HCEC 1CT (cell line): ENCODE data around the gene OR10AG1.

Source experiments
- DNase-seq: peaks from one replicate; pipeline ENCODE4 v3.0.0-alpha.2; 2017

OR10AG1 gene, protein sequence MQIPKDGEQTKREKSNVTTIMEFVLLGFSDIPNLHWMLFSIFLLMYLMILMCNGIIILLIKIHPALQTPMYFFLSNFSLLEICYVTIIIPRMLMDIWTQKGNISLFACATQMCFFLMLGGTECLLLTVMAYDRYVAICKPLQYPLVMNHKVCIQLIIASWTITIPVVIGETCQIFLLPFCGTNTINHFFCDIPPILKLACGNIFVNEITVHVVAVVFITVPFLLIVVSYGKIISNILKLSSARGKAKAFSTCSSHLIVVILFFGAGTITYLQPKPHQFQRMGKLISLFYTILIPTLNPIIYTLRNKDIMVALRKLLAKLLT

DNA sequence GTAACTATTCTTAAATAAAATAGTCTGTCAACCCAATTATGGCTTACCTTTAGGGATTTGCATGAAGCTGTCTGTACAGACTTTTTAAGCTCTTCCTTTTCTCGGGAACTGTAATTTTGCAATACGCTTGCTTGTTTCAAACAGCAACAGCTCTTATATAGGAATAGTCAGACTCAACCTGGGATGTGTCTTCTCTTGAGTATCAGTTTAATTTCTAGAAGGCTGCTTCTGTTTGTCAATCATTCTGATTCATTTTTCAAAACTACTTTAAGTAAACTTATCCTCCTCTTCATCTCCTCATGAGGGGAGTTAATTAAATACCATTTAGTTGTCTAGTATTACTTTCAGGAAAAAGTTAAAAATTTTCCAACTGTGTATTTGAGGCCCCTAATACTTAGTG lies at the start of gene OR10AG1:
Gene OR10AG1 (minus strand): TSS at position 101 of the 400 bp plus-strand sequence. CDS start 38 bp downstream, at position 63.
- no peak for DNase-seq

DNA sequence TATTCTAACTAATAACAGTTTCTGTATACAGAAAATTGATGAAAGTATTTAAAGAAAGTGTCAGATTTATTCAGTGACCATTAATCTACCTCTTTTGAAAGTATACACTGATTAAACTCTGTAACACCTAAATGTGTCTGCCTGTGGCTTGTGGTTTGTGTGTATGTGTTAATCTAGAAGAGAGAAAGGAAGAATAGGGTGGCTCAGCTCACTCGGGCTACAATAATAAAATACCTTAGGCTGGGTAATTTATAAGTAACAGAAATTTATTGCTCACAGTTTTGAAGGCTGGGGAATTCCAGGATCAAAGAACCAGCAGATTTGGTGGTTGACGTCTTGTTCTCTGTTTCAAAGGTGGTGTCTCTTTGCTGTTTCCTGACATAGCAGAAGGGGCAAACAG lies 44.1 kb upstream of the OR10AG1 start:
- no peak for DNase-seq

DNA sequence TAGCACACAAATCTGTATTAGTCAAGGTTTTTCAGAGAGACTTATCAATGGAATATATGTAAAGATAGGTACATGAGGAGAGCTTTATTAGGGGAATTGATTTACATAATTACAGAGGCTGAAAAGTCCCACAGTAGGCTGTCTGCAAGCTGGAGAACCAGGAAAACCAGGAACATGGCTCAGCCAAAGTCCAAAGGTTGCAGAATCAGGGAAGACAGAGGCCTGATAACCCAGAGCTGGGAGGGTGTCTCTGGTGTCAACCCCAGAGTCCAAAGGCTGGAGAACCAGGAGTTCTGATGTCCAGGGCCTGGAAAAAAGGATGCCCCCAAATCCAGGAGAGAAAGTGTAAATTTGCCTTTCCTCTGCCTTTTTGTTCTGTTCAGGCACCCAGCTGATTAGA lies 41.0 kb upstream of the OR10AG1 start:
- DNase-seq = no peak

DNA sequence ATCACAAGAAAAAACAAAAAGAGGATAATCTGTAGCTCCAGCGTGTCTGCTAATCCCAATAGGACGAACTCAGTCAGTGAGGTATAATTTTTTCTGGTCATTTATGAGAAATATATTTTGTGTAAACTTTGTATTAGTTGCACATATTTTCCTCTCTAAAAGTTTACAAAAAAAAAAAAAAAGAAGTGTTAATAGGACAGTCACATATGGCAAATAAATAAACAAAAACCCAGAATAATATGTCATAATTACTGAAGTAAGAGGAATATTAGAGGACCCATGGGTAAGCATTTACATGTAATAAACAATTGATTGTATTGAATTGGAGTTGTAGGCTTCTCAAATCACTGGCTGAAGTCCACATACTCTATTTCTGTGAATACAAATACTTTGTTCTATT lies 24.8 kb upstream of the OR10AG1 start, which contains the start of gene OR5F1:
Gene OR5F1 (minus strand): TSS at position 101 of the 400 bp plus-strand sequence. CDS start 0 bp downstream, at position 101.
- DNase-seq = no peak

DNA sequence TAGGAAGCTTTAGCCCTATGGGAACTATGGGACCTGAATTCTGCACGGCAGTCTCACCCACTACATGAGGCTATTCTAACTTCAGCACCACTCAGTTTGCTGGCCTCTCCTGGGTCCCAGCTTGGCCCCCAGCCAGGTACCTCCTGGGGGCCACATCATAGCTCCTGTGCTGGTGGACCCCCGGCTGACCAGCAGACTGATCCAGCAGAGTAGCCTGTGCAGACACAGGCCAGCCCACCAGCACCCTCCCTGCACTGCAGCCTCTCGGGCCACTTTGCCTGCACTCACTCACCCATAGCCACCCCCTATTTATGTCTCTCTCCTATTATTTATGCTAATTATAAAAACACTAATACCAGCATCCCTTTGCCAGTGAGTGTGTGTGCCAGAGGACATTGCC lies 1.2 kb upstream of the OR10AG1 start:
- no peak for DNase-seq

DNA sequence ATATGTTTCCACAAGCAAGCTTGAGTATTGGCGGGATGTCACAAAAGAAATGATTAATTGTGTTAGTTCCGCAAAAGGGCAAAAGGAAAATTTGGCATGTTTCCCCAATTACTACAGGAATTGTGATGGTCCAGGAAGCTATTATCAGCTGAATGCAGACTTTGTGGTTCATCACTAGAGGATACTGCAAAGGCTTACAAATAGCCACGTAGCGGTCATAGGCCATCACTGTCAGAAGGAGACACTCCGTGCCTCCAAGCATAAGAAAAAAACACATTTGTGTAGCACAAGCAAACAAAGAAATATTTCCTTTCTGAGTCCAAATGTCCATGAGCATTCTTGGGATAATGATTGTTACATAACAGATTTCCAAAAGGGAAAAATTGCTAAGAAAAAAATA lies 1.8 kb downstream of the OR10AG1 start:
- DNase-seq = no peak

DNA sequence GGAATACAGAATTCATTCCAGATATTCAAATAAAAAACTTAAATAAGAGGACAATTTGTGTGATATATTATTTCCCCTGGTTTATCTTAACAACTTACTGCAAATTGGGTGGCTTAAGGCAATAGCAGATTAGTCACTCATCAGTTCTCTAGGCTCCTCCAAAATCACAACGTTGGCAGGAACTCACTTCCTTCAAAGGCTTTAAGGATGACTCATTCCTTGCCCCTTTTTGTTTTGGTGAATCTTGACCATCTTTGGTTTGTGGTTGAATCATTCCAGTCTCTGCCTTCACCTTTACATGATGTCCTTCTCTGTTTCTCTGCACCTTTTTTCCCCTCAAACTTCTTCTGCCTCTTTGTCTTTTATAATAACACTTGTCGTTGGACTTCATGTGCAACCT lies 3.4 kb downstream of the OR10AG1 start:
- no peak for DNase-seq

DNA sequence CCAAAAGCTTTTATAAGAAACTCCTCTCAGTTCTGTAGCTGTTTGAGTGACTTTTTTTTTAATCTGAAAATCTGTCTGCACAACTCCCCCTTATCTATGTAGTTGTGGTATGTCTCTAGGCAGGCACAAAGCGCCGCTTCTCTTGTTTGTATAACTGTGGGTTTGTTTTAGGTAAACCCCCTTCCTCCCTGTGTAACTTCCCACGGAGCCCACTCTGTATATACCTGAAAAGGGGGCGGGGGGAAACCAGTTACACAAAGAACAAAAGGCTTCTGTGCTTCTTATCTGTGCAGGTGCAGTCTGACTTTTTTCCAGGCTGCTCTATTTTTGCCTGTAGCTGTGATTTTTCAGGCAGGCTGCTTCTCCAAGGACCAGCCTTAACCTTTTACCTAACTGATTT lies 13.2 kb downstream of the OR10AG1 start:
- no peak for DNase-seq

DNA sequence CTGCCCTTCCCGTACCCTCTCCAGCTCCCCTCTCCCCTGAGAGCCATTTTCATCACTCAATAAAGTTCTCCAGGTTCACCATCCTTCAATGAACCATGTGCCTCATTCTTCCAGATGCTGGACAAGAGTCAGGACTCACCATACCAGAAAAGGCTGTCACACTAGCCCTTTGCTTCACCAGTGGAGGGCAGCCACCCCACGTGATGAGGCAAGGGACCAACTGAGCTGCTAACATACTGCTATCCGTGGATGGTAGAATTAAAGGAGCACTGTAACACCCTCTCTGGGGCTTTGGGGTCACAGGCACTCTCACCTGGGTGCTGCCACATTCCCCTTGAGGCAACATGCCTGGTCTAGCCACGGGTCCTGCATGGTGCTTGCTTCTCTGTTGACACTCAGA lies 20.4 kb downstream of the OR10AG1 start:
- no peak for DNase-seq

DNA sequence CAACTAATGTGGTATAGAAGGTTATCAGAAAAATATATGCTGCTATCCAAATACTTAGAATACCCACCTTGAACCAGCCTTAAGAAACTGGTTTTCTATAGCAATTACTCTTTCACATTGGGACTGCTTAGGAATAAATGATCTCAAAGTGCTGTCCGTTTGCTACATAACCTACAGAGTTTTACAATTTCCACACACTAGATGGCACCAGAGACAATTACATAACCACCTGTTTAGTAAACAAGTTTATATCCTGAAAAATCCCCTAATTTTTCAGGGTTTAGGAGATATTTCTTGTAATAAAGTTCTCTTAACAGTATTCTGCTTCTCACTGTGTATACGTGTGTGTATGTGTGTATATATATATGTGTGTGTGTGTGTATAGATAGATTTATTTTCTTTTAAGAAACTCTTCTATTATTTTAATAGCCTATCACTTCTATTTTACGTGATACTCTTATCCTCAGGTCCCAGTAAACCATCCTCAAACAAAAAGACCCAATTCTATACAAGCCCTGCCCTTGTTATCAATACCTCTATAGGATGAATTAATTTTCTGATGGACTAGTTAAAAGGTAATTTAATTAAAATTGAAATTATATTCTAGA lies 26.9 kb downstream of the OR10AG1 start:
- DNase-seq = peak; percentile 1

DNA sequence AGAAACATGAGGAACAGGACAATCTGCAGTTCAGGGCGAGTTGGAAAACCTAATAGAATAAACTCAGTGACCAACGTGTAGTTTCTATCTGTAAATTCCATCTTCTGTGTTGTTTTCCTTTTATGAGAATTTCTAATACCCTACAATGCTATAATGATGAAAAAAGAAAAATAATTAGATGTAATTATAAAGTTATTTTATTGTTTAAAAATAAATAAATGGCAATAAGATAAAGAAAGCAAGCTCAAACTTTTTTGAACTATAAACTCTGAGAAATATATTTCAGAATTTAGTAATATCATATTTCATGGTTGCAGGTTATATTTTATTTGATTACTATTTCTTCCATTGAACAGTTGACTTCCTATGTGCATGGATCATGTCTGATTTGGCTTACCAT lies 33.4 kb downstream of the OR10AG1 start, which contains the start of gene OR5I1:
Gene OR5I1 (minus strand): TSS at position 101 of the 400 bp plus-strand sequence. CDS start 0 bp downstream, at position 101.
- no peak for DNase-seq

DNA sequence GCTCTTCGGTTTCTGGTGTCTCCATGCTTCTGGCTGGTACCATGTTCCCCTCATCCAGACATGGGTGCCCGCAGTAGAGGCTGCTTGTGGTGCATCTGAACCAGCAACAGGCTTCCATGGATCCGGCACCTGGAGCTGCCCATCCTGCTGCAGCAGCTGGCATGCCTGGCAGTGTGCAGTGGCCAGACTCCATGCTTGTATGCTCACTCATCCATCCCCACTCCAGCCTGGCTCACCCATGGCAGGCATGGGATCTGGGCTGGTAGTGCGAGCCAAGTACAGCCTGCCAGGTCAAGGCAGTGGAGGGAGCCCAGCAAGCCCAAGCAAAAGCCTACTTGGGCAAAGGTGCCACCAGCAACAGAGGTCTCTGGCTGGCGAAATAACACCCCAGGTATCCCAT lies 49.2 kb downstream of the OR10AG1 start:
- no peak for DNase-seq
